Thoracic aorta (tissue), 2 donors: ENCODE data around the gene C11orf86. TPM values are rescaled to one million over a fixed set of nuclear protein-coding genes. Genes with fewer than 3 reads are reported as not detected.
"Not testable (repeated sequence)": the region's sequence is repeated elsewhere in the genome, so short reads cannot be mapped to it uniquely, and the experiment has no call there.

ENCODE experiments used
- ATAC-seq: fragments of 150-250 bp; one replicate; pipeline ENCODE4 v1.8.0; 2017; ENCODE audit warnings: low read depth; ENCODE audit not compliant: insufficient number of reproducible peaks, low FRiP score
- DNase-seq: peaks from one replicate; pipeline ENCODE4 v3.0.0-alpha.2; 2020; ENCODE audit warnings: low spot score
- H3K27ac ChIP-seq, 2 donors: fragments of 200-600 bp; sonication (generic); 1 replicate in 1 of 2; 2 replicates in 1 of 2; pipeline ENCODE4 v1.5.1; 2016; ENCODE audit warnings: mild to moderate bottlenecking in 2 of 2, moderate library complexity in 2 of 2
- H3K27me3 ChIP-seq: fragments of 200-600 bp; sonication (generic); replicated peaks from 2 replicates; pipeline ENCODE4 v1.6.0; 2016; ENCODE audit warnings: mild to moderate bottlenecking; ENCODE audit not compliant: insufficient read depth
- H3K36me3 ChIP-seq: fragments of 200-600 bp; sonication (generic); one replicate; pipeline ENCODE4 v1.5.1; 2016
- H3K4me1 ChIP-seq, 2 donors: fragments of 200-600 bp; sonication (generic); 1 replicate in 1 of 2; 2 replicates in 1 of 2; pipeline versions ENCODE4 v1.5.1 to v1.6.0; 2016; ENCODE audit warnings: low read depth in 2 of 2, mild to moderate bottlenecking in 1 of 2; ENCODE audit not compliant: control insufficient read depth in 1 of 2
- H3K4me3 ChIP-seq: fragments of 200-600 bp; sonication (generic); 2 replicates; pipeline ENCODE4 v1.5.1; 2016; ENCODE audit warnings: mild to moderate bottlenecking
- H3K9me3 ChIP-seq: fragments of 200-600 bp; sonication (generic); 2 replicates; pipeline ENCODE4 v1.5.1; 2016
- total RNA-seq, 2 donors: library from RNA; depleted of rRNA; stranded (reverse); fragments of >200 nt; gene quantifications; one replicate each; pipeline versions ENCODE4 v1.1.0 to v1.2.3, GENCODE V29; 2016
- TF ChIP-seq, protein P1 (sequence below): fragments of 200-600 bp; sonication (generic); IDR thresholded peaks from one replicate; pipeline ENCODE4 v1.5.1; 2019; ENCODE audit warnings: antibody characterized with exemption

Gene C11orf86
- total RNA-seq, 2 donors from 2014 or later: not detected

DNA sequence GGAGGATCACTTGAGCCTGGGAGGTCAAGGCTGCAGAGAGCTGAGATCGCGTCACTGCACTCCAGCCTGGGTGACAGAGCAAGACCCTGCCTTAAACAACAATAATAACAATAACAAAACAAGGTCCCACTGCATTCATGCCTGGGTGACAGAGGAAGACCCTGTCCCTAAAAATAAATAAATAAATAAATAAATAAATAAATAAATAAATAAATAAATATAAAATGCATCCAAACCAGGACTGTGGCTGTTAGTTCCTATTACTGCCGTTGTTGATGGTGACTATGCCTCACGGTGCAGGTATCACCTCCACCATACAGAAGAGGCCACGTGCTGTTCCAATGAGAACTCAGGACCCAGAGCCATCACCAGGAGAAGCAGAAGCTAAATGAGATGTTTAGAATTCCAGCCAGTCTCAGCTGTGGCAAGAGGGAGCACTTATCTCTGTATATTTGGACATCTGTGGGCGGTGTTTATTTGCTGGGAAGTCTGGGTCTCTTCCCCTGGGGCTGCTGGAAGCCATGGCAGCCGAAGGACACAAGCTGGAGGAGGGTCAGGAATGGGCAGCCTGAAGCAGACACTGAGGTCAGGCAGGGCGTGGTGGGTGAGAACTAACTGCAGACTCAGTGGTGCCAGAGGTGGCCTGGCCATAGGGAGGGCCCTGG, 21.6 kb downstream of the C11orf86 start:
- Histone ChIP-seq H3K4me3 (no peak overlapping the region), H3K27ac (no peak overlapping the region), H3K9me3 (no peaks in the 10 kb centered on the region), H3K4me1 (peaks cover 0 to 8% of the 10 kb centered on the region in 2 donors), H3K36me3 (no peaks in the 10 kb centered on the region), H3K27me3 (no peaks in the 10 kb centered on the region)
- ATAC-seq (no peak), DNase-seq (no peak)
- TF ChIP-seq, protein P1, sequence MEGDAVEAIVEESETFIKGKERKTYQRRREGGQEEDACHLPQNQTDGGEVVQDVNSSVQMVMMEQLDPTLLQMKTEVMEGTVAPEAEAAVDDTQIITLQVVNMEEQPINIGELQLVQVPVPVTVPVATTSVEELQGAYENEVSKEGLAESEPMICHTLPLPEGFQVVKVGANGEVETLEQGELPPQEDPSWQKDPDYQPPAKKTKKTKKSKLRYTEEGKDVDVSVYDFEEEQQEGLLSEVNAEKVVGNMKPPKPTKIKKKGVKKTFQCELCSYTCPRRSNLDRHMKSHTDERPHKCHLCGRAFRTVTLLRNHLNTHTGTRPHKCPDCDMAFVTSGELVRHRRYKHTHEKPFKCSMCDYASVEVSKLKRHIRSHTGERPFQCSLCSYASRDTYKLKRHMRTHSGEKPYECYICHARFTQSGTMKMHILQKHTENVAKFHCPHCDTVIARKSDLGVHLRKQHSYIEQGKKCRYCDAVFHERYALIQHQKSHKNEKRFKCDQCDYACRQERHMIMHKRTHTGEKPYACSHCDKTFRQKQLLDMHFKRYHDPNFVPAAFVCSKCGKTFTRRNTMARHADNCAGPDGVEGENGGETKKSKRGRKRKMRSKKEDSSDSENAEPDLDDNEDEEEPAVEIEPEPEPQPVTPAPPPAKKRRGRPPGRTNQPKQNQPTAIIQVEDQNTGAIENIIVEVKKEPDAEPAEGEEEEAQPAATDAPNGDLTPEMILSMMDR: no peak

DNA sequence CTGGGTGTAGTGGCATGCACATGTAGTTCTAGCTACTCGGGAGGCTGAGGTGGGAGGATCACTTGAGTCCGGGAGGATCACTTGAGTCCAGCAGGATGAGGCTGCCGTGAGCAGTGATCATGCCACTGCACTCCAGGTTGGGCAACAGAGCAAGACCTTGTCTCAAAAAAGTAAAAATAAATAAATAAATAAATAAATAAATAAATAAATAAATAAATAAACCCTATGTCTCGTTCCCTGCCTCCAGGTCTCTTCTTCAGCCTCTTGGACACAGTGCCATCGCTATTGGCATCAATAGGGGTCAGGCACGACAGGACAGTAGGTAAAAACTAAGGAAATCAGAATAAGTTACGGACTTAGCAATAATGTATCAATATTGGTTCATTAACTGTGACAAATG, 24.5 kb downstream of the C11orf86 start:
- Histone ChIP-seq H3K4me3 (no peak overlapping the region), H3K4me1 (peaks cover 0 to 8% of the 10 kb centered on the region in 2 donors), H3K27me3 (no peaks in the 10 kb centered on the region), H3K9me3 (no peaks in the 10 kb centered on the region), H3K36me3 (no peaks in the 10 kb centered on the region), H3K27ac (no peak overlapping the region)
- TF ChIP-seq, protein P1: no peak
- DNase-seq (no peak), ATAC-seq (no peak)

DNA sequence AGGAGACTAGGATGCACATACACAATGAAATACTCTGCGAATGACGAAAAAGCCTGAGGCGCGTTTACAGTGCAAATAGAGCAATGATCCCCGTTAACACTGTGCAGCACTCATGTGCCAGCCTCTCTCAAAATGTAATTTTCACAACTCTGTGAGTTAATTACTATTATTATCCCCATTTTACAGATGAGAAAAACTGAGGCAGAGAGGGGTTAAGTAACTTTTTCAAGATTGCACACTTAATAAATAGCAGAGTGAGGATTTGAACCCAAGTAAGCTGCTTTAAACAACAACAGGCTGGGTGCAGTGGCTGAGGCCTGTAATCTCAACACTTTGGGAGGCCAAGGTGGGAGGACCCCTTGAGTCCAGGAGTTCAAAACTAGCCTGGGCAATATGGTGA, 26.2 kb downstream of the C11orf86 start:
- H3K4me1 ChIP-seq: peaks cover 0 to 8% of the 10 kb centered on the region in 2 donors
- no peak overlapping the region for H3K27ac ChIP-seq
- no peaks in the 10 kb centered on the region for H3K27me3 ChIP-seq
- no peak for ATAC-seq
- no peak for DNase-seq
- H3K36me3 ChIP-seq: no peaks in the 10 kb centered on the region
- TF ChIP-seq, protein P1: no peak
- no peak overlapping the region for H3K4me3 ChIP-seq
- H3K9me3 ChIP-seq: no peaks in the 10 kb centered on the region

DNA sequence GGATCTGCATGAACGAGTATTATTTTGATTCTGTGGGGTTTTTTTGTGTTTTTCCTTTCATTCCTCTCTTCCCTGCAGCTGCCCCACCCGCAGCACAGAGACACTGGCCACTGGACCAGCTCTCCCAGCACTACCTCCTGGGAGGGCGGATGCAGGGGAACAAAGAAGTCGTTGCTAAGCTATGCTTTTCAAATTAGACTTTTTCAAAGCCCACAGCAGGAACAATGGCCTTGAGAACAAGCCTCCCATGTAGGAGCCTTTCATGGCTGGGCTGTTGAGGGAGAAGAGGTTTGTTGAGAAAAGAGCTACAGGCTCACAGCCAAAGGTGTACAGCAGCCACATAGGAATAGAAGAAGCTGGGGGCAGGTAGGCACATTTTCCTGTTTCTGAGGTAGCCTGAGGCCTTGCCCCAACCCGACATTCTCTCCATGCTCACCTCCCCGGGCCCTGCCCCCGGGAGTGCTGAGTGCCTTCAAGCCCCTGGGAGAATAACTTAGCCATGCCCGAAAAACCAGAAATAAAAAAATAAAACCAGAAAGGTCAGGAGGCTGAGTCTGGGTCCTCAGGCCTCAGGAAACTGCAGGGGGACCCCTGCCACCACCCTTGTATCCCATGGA, 27.3 kb downstream of the C11orf86 start:
- H3K36me3 ChIP-seq: no peaks in the 10 kb centered on the region
- peaks cover 0 to 1% of the 10 kb centered on the region in 2 donors for H3K4me1 ChIP-seq
- TF ChIP-seq, protein P1: no peak
- no peak overlapping the region for H3K27ac ChIP-seq
- H3K27me3 ChIP-seq: no peaks in the 10 kb centered on the region
- no peak overlapping the region for H3K4me3 ChIP-seq
- H3K9me3 ChIP-seq: no peaks in the 10 kb centered on the region
- DNase-seq (no peak), ATAC-seq (no peak)

DNA sequence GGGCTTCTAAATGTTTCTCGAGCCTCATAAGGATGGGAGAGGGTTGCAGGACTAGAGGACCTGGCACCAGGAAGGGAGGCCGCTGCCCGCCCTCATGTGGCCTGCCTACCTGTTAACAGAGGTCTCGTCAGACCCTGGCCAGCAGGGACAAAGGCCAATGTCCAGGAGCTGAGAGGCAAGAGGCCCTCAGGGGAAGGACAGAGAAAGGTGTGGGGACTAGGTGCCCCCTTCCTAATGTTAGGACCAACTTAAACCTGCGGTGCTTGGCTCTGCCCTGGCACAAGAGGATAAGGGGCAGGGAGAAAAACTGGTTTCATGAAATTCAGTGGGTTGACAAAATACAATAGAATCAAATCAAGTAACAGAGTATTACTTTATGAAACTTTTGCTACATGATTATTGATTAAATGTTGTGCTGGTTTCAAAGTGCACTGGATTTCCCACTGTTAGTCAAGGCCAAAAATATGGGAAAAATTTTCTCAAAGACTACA, 27.9 kb downstream of the C11orf86 start:
- ATAC-seq (no peak), DNase-seq (no peak)
- Histone ChIP-seq H3K9me3 (no peaks in the 10 kb centered on the region), H3K27me3 (no peaks in the 10 kb centered on the region), H3K4me1 (no peaks in the 10 kb centered on the region), H3K27ac (no peak overlapping the region), H3K36me3 (no peaks in the 10 kb centered on the region), H3K4me3 (no peak overlapping the region)
- TF ChIP-seq, protein P1: no peak

DNA sequence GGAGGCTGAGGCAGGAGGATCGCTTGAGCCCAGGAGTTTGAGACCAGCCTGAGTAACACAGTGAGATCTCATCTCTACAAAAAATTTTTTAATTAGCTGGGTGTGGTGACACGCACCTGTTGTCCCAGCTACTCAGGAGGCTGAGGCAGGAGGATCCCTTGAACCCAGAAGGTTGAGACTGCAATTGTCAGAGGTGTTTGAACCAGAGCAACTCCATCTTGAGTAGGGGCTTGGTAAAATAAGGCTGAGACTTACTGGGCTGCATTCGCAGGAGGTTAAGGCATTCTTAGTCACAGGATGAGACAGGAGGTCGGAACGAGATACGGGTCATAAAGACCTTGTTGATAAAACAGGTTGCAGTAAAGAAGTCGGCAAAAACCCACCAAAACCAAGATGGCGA, 30.1 kb downstream of the C11orf86 start:
- not testable (repeated sequence) for H3K36me3 ChIP-seq, H3K27me3 ChIP-seq, H3K4me3 ChIP-seq, H3K9me3 ChIP-seq, H3K4me1 ChIP-seq, DNase-seq, H3K27ac ChIP-seq, ATAC-seq
